ENCODE results near the gene TSHZ2.
"Not testable (repeated sequence)": the region's sequence is repeated elsewhere in the genome, so short reads cannot be mapped to it uniquely, and the experiment has no call there.

The TSHZ2 gene

GRCh38 chr20:53345536-53346334, 373.6 kb downstream of the TSHZ2 start:
- no peak for DNase-seq (ENCODE audit: low read depth)

- DNase-seq (ENCODE audit: low read depth): no peak
Observed at GRCh38 chr20:53346335-53346648, 374.1 kb downstream of the TSHZ2 start.

- no peak for DNase-seq (ENCODE audit: low read depth)
Observed at GRCh38 chr20:53349730-53350129, 377.6 kb downstream of the TSHZ2 start.

- no peak for DNase-seq (ENCODE audit: low read depth)
Observed at GRCh38 chr20:53352727-53353440, 380.7 kb downstream of the TSHZ2 start.

GRCh38 chr20:53354314-53354713, 382.2 kb downstream of the TSHZ2 start:
- no peak for DNase-seq (ENCODE audit: low read depth)

GRCh38 chr20:53355790-53356189, 383.6 kb downstream of the TSHZ2 start:
- DNase-seq (ENCODE audit: low read depth): no peak

- DNase-seq (ENCODE audit: low read depth): no peak
Observed at GRCh38 chr20:53359425-53359824, 387.3 kb downstream of the TSHZ2 start.

GRCh38 chr20:53360852-53361251, 388.7 kb downstream of the TSHZ2 start:
- DNase-seq (ENCODE audit: low read depth): no peak

GRCh38 chr20:53362736-53363135, 390.6 kb downstream of the TSHZ2 start:
- no peak for DNase-seq (ENCODE audit: low read depth)

- no peak for DNase-seq (ENCODE audit: low read depth)
Observed at GRCh38 chr20:53364646-53365045, 392.5 kb downstream of the TSHZ2 start.

- DNase-seq (ENCODE audit: low read depth): no peak
Observed at GRCh38 chr20:53365076-53365475, 392.9 kb downstream of the TSHZ2 start.

- no peak for DNase-seq (ENCODE audit: low read depth)
Observed at GRCh38 chr20:53365539-53366075, 393.4 kb downstream of the TSHZ2 start.

- DNase-seq (ENCODE audit: low read depth): not testable (repeated sequence)
Observed at GRCh38 chr20:53366928-53367327, 394.8 kb downstream of the TSHZ2 start.

GRCh38 chr20:53369871-53370270, 397.7 kb downstream of the TSHZ2 start:
- DNase-seq (ENCODE audit: low read depth): no peak

GRCh38 chr20:53370345-53370961, 398.3 kb downstream of the TSHZ2 start:
- DNase-seq (ENCODE audit: low read depth): no peak

GRCh38 chr20:53371216-53371615, 399.1 kb downstream of the TSHZ2 start:
- no peak for DNase-seq (ENCODE audit: low read depth)

- DNase-seq (ENCODE audit: low read depth): no peak
Observed at GRCh38 chr20:53376021-53376420, 403.9 kb downstream of the TSHZ2 start.

- DNase-seq (ENCODE audit: low read depth): no peak
Observed at GRCh38 chr20:53379014-53379832, 407.1 kb downstream of the TSHZ2 start.

GRCh38 chr20:53379833-53380120, 407.6 kb downstream of the TSHZ2 start:
- no peak for DNase-seq (ENCODE audit: low read depth)

GRCh38 chr20:53381568-53382262, 409.6 kb downstream of the TSHZ2 start:
- DNase-seq (ENCODE audit: low read depth): no peak

- no peak for DNase-seq (ENCODE audit: low read depth)
Observed at GRCh38 chr20:53382263-53382844, 410.2 kb downstream of the TSHZ2 start.
